ENCODE measurements around the gene SERPINB3.
"Not testable (repeated sequence)": the region's sequence is repeated elsewhere in the genome, so short reads cannot be mapped to it uniquely, and the experiment has no call there.

SERPINB3 gene

GRCh38 chr18:63661750-63662149, at the start of gene SERPINB3:
Gene SERPINB3 (minus strand): TSS chr18:63661893. CDS start chr18:63661216, 677 bp downstream.
- not testable (repeated sequence) for DNase-seq

- no peak for DNase-seq
Observed at GRCh38 chr18:63708650-63709049, 47.0 kb upstream of the SERPINB3 start.

GRCh38 chr18:63707816-63708215, 46.1 kb upstream of the SERPINB3 start:
- DNase-seq: no peak

GRCh38 chr18:63705401-63705800, 43.7 kb upstream of the SERPINB3 start:
- DNase-seq: no peak

GRCh38 chr18:63702660-63703059, 41.0 kb upstream of the SERPINB3 start, which contains the start of gene SERPINB11:
Gene SERPINB11 (plus strand): TSS chr18:63702960. CDS start chr18:63710194, 7,234 bp downstream.
- DNase-seq: no peak

- no peak for DNase-seq
Observed at GRCh38 chr18:63701952-63702351, 40.3 kb upstream of the SERPINB3 start.

GRCh38 chr18:63700501-63700900, 38.8 kb upstream of the SERPINB3 start:
- DNase-seq: no peak

DNA sequence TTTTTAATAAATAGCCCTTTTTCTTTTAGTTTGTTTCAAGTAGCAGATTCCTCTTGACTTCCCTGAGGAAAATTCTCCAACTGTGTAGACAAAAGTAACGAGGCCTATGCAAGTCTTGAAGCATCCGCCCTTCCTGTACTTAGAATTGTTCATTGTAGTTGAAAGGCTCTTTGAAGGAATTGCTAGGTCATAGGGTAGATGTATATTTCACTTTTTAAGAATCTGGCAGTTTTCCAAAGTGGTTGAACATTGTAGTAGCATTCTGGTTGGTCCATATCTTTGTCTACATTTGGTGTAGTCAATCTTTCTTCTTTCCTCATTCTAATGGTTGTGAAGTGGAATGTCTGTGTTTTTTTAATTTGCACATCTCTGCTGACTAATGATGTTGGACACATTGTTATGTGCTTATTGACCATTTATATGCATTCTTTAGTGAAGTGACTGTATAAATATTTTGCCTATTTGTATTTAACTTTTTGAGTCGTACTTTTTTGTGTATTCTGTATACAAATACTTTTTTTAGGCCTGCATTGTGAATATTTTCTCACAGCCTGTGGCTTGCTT, 35.5 kb upstream of the SERPINB3 start:
- no peak for DNase-seq

DNA sequence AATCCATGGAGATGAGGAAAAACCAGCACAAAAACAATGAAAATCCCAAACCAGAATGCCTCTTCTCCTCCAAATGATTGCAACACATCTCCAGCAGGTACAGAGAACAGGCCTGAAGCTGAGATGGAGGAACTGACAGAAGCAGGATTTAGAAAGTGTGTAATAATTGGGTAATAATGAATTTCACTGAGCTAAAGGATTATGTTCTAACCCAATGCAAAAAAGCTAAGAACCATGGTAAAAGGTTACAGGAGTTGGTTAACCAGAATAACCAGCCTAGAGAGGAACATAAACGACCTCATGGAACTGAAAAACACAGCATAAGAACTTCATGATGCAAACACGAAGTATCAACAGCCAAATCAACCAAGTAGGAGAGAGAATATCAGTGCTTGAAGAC, 27.4 kb upstream of the SERPINB3 start:
- DNase-seq: no peak

DNA sequence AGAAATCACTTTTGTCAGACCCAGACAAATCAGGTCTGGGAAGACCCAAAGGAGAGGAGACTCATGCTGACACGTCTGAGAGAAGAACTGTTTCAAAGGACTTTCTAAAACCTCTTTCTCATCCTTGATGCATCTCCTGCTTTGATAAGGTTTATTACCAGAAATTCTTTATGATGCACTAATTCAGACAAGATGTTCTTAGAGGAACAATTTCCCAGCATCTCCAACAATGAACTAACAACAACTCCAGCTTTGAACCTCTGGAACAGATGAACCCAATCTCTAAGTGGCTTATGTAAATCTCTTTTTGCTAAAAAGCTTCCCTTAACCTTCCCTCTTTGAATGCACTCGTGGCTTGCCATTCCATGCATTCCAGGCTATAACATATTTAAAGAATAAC, 25.2 kb upstream of the SERPINB3 start:
- no peak for DNase-seq

GRCh38 chr18:63684718-63685117, 23.0 kb upstream of the SERPINB3 start:
- no peak for DNase-seq

DNA sequence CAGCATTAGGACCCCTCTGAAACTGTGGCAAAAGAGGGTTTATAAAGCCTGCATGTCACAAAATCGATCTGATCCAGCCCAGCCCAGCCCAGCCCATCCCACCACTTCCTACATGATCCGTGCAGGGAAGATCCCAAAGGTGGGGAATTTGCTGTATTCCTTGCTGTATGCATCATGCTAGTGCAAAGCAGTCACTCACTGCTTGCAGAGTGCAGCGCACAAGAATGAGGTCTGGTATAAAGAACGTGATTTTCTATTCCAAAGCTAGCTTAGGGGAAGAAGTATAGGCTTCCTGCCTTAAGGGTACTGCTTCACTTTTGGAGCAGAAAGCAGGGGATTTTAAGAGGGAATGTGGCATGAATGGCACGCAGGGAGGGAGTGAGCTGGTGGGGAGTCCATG, 22.2 kb upstream of the SERPINB3 start:
- DNase-seq: no peak

GRCh38 chr18:63683152-63683551, 21.5 kb upstream of the SERPINB3 start:
- no peak for DNase-seq

DNA sequence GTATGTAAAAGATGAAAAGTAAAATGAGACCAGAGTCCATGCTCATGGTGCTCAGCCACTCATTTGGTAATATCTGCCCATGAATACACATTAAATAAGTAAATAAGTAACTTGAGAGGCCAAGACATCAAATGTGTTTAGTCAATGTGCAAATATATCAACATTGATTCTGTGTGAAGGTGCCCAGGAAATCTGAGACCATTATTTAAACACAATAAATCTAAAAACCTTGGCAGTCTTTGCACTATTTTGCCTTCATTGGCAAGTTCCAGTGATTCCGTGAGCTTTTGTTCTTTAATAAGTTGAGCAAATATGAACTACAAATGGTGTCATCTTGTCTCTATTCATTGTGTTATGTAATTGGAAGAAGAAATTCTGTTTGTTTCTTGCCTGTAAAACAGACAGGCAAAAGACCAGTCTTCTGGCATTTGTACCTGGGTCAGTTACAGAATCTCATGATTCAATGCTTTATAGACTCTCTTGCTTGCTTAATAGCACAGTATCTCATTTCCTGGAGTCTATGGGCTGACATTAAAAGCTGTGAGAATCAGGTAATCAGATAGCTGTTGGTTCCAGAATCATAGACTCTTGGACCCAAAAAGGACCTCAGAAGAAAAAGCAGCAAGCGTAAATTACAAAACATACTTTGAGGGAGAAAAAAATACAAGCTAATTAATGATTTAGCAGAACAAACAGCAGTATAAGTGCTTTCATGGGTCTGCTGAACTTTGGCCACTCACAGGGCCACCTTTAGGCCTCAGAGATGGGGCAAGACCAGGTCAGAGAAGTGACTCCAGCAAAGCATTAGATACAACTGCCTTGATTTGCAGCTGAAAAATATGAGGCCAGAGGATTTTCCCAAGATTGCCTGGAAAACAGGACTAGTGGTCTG, 20.0 kb upstream of the SERPINB3 start:
- no peak for DNase-seq

GRCh38 chr18:63679820-63680606, 18.3 kb upstream of the SERPINB3 start:
- no peak for DNase-seq

GRCh38 chr18:63677500-63678225, 16.0 kb upstream of the SERPINB3 start:
- DNase-seq: no peak

DNA sequence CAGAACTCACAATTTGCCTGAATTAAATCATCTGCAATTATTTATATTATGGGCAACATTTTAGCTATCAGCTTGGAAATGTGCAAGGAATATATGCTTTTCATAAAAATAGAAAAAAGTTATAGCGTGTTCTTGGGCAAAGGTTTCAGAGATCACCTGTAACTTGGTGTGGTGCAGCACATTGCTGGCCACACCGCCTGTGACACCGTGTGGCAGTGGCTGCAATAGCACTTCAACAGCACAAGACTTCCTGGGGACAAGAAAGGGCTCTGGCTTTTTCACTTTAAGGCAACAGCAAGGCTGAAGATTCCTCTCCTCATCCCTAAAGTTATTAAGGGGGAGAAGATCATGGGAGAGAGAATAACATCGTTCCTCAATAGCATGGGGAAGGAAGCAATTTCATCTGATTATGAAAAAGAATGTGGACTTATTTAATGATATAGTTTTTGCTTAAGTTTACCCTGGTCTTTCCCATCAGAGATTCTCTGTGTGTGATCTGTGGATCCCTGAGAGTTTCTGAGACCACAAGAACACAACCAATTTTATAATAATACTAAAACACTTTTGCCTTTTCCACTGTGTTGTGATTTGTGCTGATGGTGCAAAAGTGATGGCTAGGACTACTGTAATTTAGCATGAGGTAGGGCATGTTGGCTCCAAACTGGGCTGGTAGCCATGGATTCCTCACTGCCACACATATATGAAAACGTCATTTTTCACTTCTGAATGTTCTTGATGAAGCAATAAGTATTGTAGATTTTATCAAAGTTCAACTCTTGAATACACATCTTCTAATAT, 15.0 kb upstream of the SERPINB3 start:
- DNase-seq: no peak

DNA sequence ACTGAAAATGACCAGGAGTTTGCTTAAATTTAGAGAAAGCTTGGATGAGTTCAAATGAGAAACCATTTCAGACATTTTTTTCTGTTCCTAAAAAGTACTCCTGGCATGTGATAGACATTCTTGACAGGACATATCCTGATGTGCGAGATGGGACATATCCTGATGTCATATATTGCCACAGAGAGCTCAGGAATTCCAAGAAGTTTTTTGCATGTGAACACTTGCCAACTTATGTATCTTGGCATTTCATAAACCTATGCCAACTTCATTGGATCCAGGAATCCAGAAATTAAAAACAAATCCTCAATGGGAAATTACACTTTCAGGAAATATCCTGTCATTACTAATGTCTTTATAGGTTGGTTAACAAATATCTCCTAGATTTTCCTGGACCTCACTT, 2.9 kb upstream of the SERPINB3 start:
- DNase-seq: no peak

GRCh38 chr18:63658920-63659319, 2.8 kb downstream of the SERPINB3 start:
- not testable (repeated sequence) for DNase-seq

- not testable (repeated sequence) for DNase-seq
Observed at GRCh38 chr18:63650271-63650670, 11.4 kb downstream of the SERPINB3 start.

DNA sequence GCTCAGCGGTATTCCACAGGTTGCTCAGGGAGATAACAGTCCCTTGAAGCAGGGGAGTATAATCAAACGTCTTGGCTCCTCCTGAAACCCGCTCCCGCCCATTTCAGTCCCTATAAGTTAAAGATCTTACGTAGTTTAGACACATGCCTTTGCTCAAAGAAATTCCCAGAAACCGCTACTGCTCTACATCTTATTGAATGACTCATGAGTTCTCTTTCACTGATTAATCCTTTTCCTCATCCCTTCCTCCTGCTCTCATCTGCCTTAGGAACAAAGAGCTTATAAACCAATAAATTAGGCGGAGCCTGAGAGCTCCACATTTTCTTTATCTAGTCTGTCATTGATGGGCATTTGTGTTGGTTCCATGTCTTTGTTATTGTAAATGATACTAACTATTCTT, 13.5 kb downstream of the SERPINB3 start:
- no peak for DNase-seq

GRCh38 chr18:63646936-63647335, 14.8 kb downstream of the SERPINB3 start:
- DNase-seq: no peak

Measured in NCI-H446 (cell line).